ENCODE results near the gene RCN2. TPM values are rescaled to one million over a fixed set of nuclear protein-coding genes. Genes with fewer than 3 reads are reported as not detected.
"Not testable (repeated sequence)": the region's sequence is repeated elsewhere in the genome, so short reads cannot be mapped to it uniquely, and the experiment has no call there.

Gene RCN2
- total RNA-seq: 10 to 100 TPM; 27.6 to 44.1 (median 41.8) TPM

DNA sequence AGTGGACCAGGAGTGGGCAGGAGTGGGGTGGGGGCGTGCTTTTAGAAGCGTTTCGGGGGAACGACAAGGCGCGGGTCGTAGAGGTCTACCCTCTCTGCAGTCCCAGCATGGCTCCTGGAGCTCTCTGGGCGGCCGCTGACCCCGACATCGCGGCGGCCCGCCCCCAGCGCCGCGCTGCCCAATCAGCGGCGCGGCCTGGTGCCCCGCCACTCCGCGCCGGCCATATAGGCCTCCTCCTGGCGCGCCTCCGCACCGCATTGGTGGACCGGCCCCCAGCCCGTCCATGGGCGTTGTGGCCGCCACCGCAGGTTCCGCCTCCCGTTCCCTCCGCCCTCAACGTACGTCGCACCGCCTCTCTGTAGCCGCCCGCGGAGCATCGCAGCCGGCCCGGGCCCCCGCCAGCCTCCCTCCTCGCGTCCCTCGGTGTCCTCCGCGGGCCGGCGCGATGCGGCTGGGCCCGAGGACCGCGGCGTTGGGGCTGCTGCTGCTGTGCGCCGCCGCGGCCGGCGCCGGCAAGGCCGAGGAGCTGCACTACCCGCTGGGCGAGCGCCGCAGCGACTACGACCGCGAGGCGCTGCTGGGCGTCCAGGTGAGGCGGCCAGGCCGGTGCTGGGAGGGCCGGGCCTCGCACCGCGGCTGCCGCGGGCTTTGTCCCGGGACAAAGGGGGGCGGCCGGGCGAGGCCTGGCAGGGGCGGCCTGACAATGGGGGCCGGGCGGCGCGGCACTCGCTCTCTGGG is at the start of gene RCN2:
Gene RCN2 (plus strand): TSS at position 353 of the 738 bp plus-strand sequence. CDS start 93 bp downstream, at position 446.
- no peaks in the 10 kb centered on the region for H3K27me3 ChIP-seq
- intact Hi-C loops (cut with DNase I): no loop called here
- peak; percentile 71 for DNase-seq
- H3K36me3 ChIP-seq: peaks cover 0 to 38% (median 4%) of the 10 kb centered on the region in 3 donors
- WGBS, 2 donors: 0% methylated on average over 3 to 19 of the region's 96 CpGs
- TF ChIP-seq POLR2A (IDR thresholded peaks at IDR 0.05) (peak in 3 of 4 donors; percentile 26 to 84 (median 79)), CTCF (IDR thresholded peaks at IDR 0.05) (peak in 1 of 6 experiments; percentile 18)
- H3K9me3 ChIP-seq: no peaks in the 10 kb centered on the region
- peaks cover 2 to 35% (median 6%) of the 10 kb centered on the region in 3 donors for H3K4me1 ChIP-seq
- peak within 1 kb of the TSS; percentile 53 to 93 (median 83) for H3K4me3 ChIP-seq
- H3K27ac ChIP-seq: peak within 1 kb of the TSS; percentile 78 to 92 (median 88)

GRCh38 chr15:76885212-76885611 is 46.3 kb upstream of the RCN2 start:
- H3K27ac ChIP-seq: no peak overlapping the region
- no peaks in the 10 kb centered on the region for H3K9me3 ChIP-seq
- DNase-seq: no peak
- no peaks in the 10 kb centered on the region for H3K27me3 ChIP-seq
- 93 to 95% methylated on average over 2 of the region's 2 CpGs for WGBS, 2 donors
- no peaks in the 10 kb centered on the region for H3K4me1 ChIP-seq
- H3K36me3 ChIP-seq: peaks cover 0 to 35% (median 0%) of the 10 kb centered on the region in 3 donors
- no peak overlapping the region for H3K4me3 ChIP-seq
- intact Hi-C loops (cut with DNase I): no loop called here
- TF ChIP-seq POLR2A (IDR thresholded peaks at IDR 0.05): no peak
- no peak for TF ChIP-seq CTCF (IDR thresholded peaks at IDR 0.05)

GRCh38 chr15:76887280-76888141 is 44.0 kb upstream of the RCN2 start:
- 88 to 95% methylated on average over 4 to 13 of the region's 14 CpGs for WGBS, 2 donors
- not testable (repeated sequence) for H3K4me3 ChIP-seq

DNA sequence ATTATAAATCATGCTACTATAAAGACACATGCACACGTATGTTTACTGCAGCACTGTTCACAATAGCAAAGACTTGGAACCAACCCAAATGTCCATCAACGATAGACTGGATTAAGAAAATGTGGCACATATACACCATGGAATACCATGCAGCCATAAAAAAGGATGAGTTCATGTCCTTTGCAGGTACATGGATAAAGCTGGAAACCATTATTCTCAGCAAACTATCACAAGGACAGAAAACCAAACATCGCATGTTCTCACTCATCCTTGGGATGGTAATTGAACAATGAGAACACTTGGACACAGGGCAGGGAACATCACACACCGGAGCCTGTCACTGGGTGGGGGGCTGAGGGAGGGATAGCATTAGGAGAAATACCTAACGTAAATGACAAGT is 38.7 kb upstream of the RCN2 start:
- H3K27ac ChIP-seq; intact Hi-C loops (cut with DNase I); H3K4me1 ChIP-seq; H3K36me3 ChIP-seq; H3K27me3 ChIP-seq; H3K9me3 ChIP-seq; H3K4me3 ChIP-seq; DNase-seq: not testable (repeated sequence)
- WGBS, 2 donors: 94 to 96% methylated on average over 5 of the region's 5 CpGs

More at GRCh38 chr15:76887280-76888141, 44.0 kb upstream of the RCN2 start:
- DNase-seq; H3K27me3 ChIP-seq; intact Hi-C loops (cut with DNase I); H3K9me3 ChIP-seq; H3K27ac ChIP-seq; H3K4me1 ChIP-seq: not testable (repeated sequence)
- H3K36me3 ChIP-seq: peaks cover 0 to 16% (median 0%) of the 10 kb centered on the region in 3 donors

DNA sequence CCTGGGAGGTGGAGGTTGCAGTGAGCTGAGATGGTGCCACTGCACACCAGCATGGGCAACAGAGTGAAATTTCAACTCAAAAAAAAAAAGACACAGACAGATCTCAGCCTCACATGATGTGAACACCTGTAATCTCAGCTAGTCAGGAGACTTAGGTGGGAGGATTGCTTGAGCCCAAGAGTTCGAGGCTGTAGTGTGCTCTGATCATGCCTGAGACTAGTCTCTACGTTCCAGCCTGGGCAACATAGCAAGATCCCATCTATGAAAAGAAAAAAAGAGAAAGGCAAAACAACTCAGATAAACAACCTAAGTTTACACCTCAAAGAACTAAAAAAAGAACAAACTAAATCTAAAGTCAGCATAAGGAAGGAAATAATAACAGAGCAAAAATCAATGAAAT is 37.4 kb upstream of the RCN2 start:
- H3K36me3 ChIP-seq: no peaks in the 10 kb centered on the region
- WGBS, 2 donors: 91 to 100% methylated on average over 2 of the region's 2 CpGs
- no peaks in the 10 kb centered on the region for H3K9me3 ChIP-seq
- peaks cover 0 to 7% (median 3%) of the 10 kb centered on the region in 3 donors for H3K4me1 ChIP-seq
- H3K4me3 ChIP-seq: no peak overlapping the region
- no peaks in the 10 kb centered on the region for H3K27me3 ChIP-seq
- intact Hi-C loops (cut with DNase I): no loop called here
- DNase-seq: no peak
- TF ChIP-seq POLR2A (IDR thresholded peaks at IDR 0.05) (no peak), CTCF (IDR thresholded peaks at IDR 0.05) (no peak)
- H3K27ac ChIP-seq: no peak overlapping the region

DNA sequence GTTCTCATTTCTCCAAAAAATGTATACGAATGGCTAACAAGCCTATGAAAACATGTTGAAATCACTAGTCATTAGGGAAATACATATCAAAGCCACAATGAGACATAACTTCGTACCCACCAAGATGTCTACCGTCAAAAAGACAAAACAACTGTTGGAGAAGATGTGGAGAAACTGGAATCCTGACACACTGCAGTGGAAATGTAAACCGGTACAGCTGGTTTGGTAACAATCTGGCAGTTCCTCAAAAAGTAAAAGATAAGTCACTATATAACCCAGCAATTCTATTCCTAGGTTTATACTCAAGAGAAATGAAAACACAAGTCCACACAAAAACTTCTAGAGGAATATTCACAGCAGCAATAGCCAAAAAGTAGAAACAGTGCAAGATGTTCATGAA is 33.4 kb upstream of the RCN2 start:
- H3K9me3 ChIP-seq: no peaks in the 10 kb centered on the region
- WGBS, 2 donors: 43 to 45% methylated on average over 4 of the region's 4 CpGs
- peaks cover under 1 to 13% (median 3%) of the 10 kb centered on the region in 3 donors for H3K4me1 ChIP-seq
- H3K36me3 ChIP-seq: no peaks in the 10 kb centered on the region
- H3K27ac ChIP-seq: peak overlapping the region in 1 of 4 donors; percentile 33
- no peak overlapping the region for H3K4me3 ChIP-seq
- no peaks in the 10 kb centered on the region for H3K27me3 ChIP-seq
- TF ChIP-seq POLR2A (IDR thresholded peaks at IDR 0.05) (no peak), CTCF (IDR thresholded peaks at IDR 0.05) (no peak)
- intact Hi-C loops (cut with DNase I): no loop called here
- no peak for DNase-seq

DNA sequence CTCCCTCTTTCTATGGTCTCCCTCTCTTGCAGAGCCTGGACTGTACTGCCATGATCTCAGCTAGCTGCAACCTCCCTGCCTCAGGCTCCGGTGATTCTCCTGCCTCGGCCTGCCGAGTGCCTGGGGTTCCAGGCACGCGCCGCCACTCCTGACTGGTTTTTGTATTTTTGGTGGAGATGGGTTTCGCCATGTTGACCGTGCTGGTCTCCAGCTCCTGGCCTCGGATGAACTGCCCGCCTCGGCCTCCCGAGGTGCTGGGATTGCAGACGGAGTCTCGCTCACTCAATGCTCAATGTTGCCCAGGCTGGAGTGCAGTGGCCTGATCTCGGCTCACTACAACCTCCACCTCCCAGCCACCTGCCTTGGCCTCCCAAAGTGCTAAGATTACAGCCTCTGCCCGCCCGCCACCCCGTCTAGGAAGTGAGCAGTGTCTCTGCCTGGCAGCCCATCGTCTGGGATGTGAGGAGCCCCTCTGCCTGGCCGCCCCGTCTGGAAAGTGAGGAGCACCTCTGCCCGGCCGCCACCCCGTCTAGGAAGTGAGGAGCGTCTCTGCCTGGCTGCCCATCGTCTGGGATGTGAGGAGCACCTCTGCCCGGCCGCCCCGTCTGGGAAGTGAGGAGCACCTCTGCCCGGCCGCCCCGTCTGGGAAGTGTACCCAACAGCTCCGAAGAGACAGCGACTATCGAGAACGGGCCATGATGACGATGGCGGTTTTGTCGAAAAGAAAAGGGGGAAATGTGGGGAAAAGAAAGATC is 32.2 kb upstream of the RCN2 start:
- DNase-seq; intact Hi-C loops (cut with DNase I): not testable (repeated sequence)

DNA sequence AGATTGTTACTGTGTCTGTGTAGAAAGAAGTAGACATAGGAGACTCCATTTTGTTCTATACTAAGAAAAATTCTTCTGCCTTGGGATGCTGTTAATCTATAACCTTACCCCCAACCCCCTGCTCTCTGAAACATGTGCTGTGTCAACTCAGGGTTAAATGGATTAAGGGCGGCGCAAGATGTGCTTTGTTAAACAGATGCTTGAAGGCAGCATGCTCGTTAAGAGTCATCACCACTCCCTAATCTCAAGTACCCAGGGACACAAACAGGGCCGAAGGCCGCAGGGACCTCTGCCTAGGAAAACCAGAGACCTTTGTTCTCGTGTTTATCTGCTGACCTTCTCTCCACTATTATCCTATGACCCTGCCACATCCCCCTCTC is 31.6 kb upstream of the RCN2 start:
- H3K27ac ChIP-seq; H3K4me3 ChIP-seq; H3K9me3 ChIP-seq; DNase-seq; H3K27me3 ChIP-seq; H3K36me3 ChIP-seq; intact Hi-C loops (cut with DNase I): not testable (repeated sequence)
- WGBS, 2 donors: 84 to 92% methylated on average over 2 of the region's 6 CpGs
- H3K4me1 ChIP-seq: peaks cover 11 to 30% (median 14%) of the 10 kb centered on the region in 3 donors

More for the DNA sequence above, 32.2 kb upstream of the RCN2 start:
- H3K27me3 ChIP-seq, H3K27ac ChIP-seq, H3K9me3 ChIP-seq, H3K36me3 ChIP-seq, H3K4me3 ChIP-seq: not testable (repeated sequence)
- peaks cover 10 to 26% (median 11%) of the 10 kb centered on the region in 3 donors for H3K4me1 ChIP-seq
- WGBS, 2 donors: 91 to 100% methylated on average over 3 to 15 of the region's 39 CpGs

All from esophagus squamous epithelium (tissue), 5 donors.